Measurements from ENCODE around the gene ANKRD11. TPM values are rescaled to one million over a fixed set of nuclear protein-coding genes. Genes with fewer than 3 reads are reported as not detected.

ANKRD11 gene
- total RNA-seq, 1 experiment from 2014 or later = 266 TPM

- Histone ChIP-seq H3K4me2 (ENCODE audit: low read length) (no peak overlapping the region), H2AFZ (ENCODE audit: low read depth, low read length, poor library complexity, severe bottlenecking) (no peak overlapping the region), H3K4me3 (replicated peaks in 1 of 2; ENCODE audit: low read depth in 1 of 2, low read length in 2 of 2) (no peak overlapping the region), H3K4me1 (ENCODE audit: control insufficient read depth in 1 of 2, insufficient read depth in 2 of 2, low read length in 2 of 2) (peaks cover 19 to 47% of the 10 kb centered on the region in 2 experiments), H3K27ac (ENCODE audit: low read depth, low read length) (no peak overlapping the region), H3K79me2 (ENCODE audit: insufficient read depth, low read length) (peaks cover 97% of the 10 kb centered on the region), H4K20me1 (ENCODE audit: insufficient read depth) (peaks cover 71% of the 10 kb centered on the region), H3K9me2 (ENCODE audit: insufficient read depth) (no peaks in the 10 kb centered on the region), H3K9me3 (ENCODE audit: control insufficient read depth in 1 of 2, insufficient read depth in 1 of 2, low read depth in 1 of 2, low read length in 2 of 2) (no peaks in the 10 kb centered on the region), H3K36me3 (ENCODE audit: control insufficient read depth in 1 of 2, insufficient read depth in 2 of 2, low read length in 2 of 2) (peaks cover 0 to 4% of the 10 kb centered on the region in 2 experiments; a peak in 2 of 4 replicates), H3K9ac (ENCODE audit: low read length) (no peak overlapping the region), H3K27me3 (ENCODE audit: insufficient read depth, low read length) (no peaks in the 10 kb centered on the region)
- CTCF ChIA-PET = no interaction called here
- TF ChIP-seq EGR1 (IDR thresholded peaks at IDR 0.05; ENCODE audit: low read depth) = no peak
- no TSS peak for BruUV-seq (replicated peaks)
- ATAC-seq (no peak), DNase-seq (ENCODE audit: low read depth, low spot score) (no peak)
- RAD21 ChIA-PET (ENCODE audit: low non-redundant PET in 1 of 2, low total read pairs in 2 of 2, uncharacterized antibody in 2 of 2, unreplicated experiment in 2 of 2) = no interaction called here
- POLR2A ChIA-PET = no interaction called here
- intact Hi-C loops (cut with micrococcal nuclease) = loop anchor here (5.0 kb wide), 1 partner anchor 153 kb away; no protein-coding TSS in a partner anchor
Measured at GRCh38 chr16:89484923-89485679, 5.3 kb downstream of the ANKRD11 start.

- Histone ChIP-seq H3K4me2 (ENCODE audit: low read length) (no peak overlapping the region), H3K36me3 (ENCODE audit: control insufficient read depth in 1 of 2, insufficient read depth in 2 of 2, low read length in 2 of 2) (peaks cover 0 to 4% of the 10 kb centered on the region in 2 experiments; a peak in 2 of 4 replicates)
- POLR2A ChIA-PET = no interaction called here
- TF ChIP-seq CEBPB (IDR thresholded peaks at IDR 0.05; ENCODE audit: low read depth) (no peak), POLR2AphosphoS5 (IDR thresholded peaks at IDR 0.05; ENCODE audit: low read depth, low read length) (no peak), SRF (IDR thresholded peaks at IDR 0.05; ENCODE audit: low read depth) (no peak), ZFX (IDR thresholded peaks at IDR 0.05) (no peak), CBX3 (IDR thresholded peaks at IDR 0.05; ENCODE audit: low read depth) (no peak), REST (IDR thresholded peaks at IDR 0.05; ENCODE audit: low read depth) (no peak), SP1 (IDR thresholded peaks at IDR 0.05; ENCODE audit: low read depth) (no peak), ZNF274 (IDR thresholded peaks at IDR 0.05; ENCODE audit: low read depth, low read length) (no peak), MAX (IDR thresholded peaks at IDR 0.05) (no peak), EZH2 (IDR thresholded peaks at IDR 0.05) (no peak), ELF1 (IDR thresholded peaks at IDR 0.05; ENCODE audit: borderline replicate concordance, low read depth) (no peak), EGR1 (IDR thresholded peaks at IDR 0.05; ENCODE audit: low read depth) (no peak), RAD21 (IDR thresholded peaks at IDR 0.05; ENCODE audit: low read depth) (no peak), TCF7L2 (IDR thresholded peaks at IDR 0.05; ENCODE audit: borderline replicate concordance, extremely low read depth, insufficient read depth, insufficient read length) (no peak), FOSL1 (IDR thresholded peaks at IDR 0.05; ENCODE audit: low read depth) (no peak)
Measured at GRCh38 chr16:89484041-89484501, 6.3 kb downstream of the ANKRD11 start.

More at GRCh38 chr16:89484041-89484501, 6.3 kb downstream of the ANKRD11 start:
- intact Hi-C loops (cut with micrococcal nuclease) = no loop called here
- CTCF ChIA-PET = no interaction called here
- peaks cover 19 to 48% of the 10 kb centered on the region in 2 experiments for H3K4me1 ChIP-seq (ENCODE audit: control insufficient read depth in 1 of 2, insufficient read depth in 2 of 2, low read length in 2 of 2)
- peaks cover 100% of the 10 kb centered on the region for H3K79me2 ChIP-seq (ENCODE audit: insufficient read depth, low read length)
- no TSS peak for BruUV-seq (replicated peaks)
- H2AFZ ChIP-seq (ENCODE audit: low read depth, low read length, poor library complexity, severe bottlenecking) = no peak overlapping the region
- ATAC-seq = no peak
- RAD21 ChIA-PET (ENCODE audit: low non-redundant PET in 1 of 2, low total read pairs in 2 of 2, uncharacterized antibody in 2 of 2, unreplicated experiment in 2 of 2) = no interaction called here
- H4K20me1 ChIP-seq (ENCODE audit: insufficient read depth) = peaks cover 72% of the 10 kb centered on the region
- H3K9ac ChIP-seq (ENCODE audit: low read length) = no peak overlapping the region
- H3K4me3 ChIP-seq (replicated peaks in 1 of 2; ENCODE audit: low read depth in 1 of 2, low read length in 2 of 2) = no peak overlapping the region
- H3K27ac ChIP-seq (ENCODE audit: low read depth, low read length) = no peak overlapping the region
- no peak for DNase-seq (ENCODE audit: low read depth, low spot score)
- H3K27me3 ChIP-seq (ENCODE audit: insufficient read depth, low read length) = no peaks in the 10 kb centered on the region
- H3K9me2 ChIP-seq (ENCODE audit: insufficient read depth) = no peaks in the 10 kb centered on the region
- no peaks in the 10 kb centered on the region for H3K9me3 ChIP-seq (ENCODE audit: control insufficient read depth in 1 of 2, insufficient read depth in 1 of 2, low read depth in 1 of 2, low read length in 2 of 2)

All from HCT116 (cell line).